HG02943 (cell line): Measurements from ENCODE around the gene ST8SIA1.
"Not testable (repeated sequence)": the region's sequence is repeated elsewhere in the genome, so short reads cannot be mapped to it uniquely, and the experiment has no call there.

Experiments
- ATAC-seq: cut with Tn5 transposase; IDR thresholded peaks from one replicate; pipeline ENCODE4 v1.9.1; 2021; ENCODE audit warnings: mild to moderate bottlenecking, low read depth, moderate library complexity; ENCODE audit not compliant: unreplicated experiment

The ST8SIA1 gene

GRCh38 chr12:22196236-22196635 is 138.3 kb downstream of the ST8SIA1 start:
- ATAC-seq = no peak

- no peak for ATAC-seq
Measured at GRCh38 chr12:22190969-22191368, 143.5 kb downstream of the ST8SIA1 start.

GRCh38 chr12:22188431-22188830 is 146.1 kb downstream of the ST8SIA1 start:
- ATAC-seq = no peak

GRCh38 chr12:22180705-22181104 is 153.8 kb downstream of the ST8SIA1 start:
- ATAC-seq = no peak

GRCh38 chr12:22173177-22173576 is 161.3 kb downstream of the ST8SIA1 start:
- no peak for ATAC-seq

GRCh38 chr12:22172501-22172900 is 162.0 kb downstream of the ST8SIA1 start:
- ATAC-seq = no peak

GRCh38 chr12:22169376-22169775 is 165.1 kb downstream of the ST8SIA1 start:
- ATAC-seq = no peak

GRCh38 chr12:22164139-22164538 is 170.4 kb downstream of the ST8SIA1 start:
- no peak for ATAC-seq

GRCh38 chr12:22163594-22163993 is 170.9 kb downstream of the ST8SIA1 start:
- no peak for ATAC-seq

- no peak for ATAC-seq
Measured at GRCh38 chr12:22160396-22161003, 174.0 kb downstream of the ST8SIA1 start.

GRCh38 chr12:22149286-22149685 is 185.2 kb downstream of the ST8SIA1 start:
- ATAC-seq = not testable (repeated sequence)

- ATAC-seq = not testable (repeated sequence)
Measured at GRCh38 chr12:22146686-22147085, 187.8 kb downstream of the ST8SIA1 start.
